Ascending aorta (tissue), 2 donors: ENCODE measurements around the gene DRC1. TPM values are rescaled to one million over a fixed set of nuclear protein-coding genes. Genes with fewer than 3 reads are reported as not detected.

Experiments used
- DNase-seq, 2 donors: peaks; one replicate each; pipeline ENCODE4 v3.0.0-alpha.2; 2019; ENCODE audit warnings: low spot score in 2 of 2
- H3K27ac ChIP-seq, 2 donors: fragments of 200-600 bp; sonication (generic); one replicate each; pipeline ENCODE4 v1.5.1; 2016 to 2017; ENCODE audit warnings: mild to moderate bottlenecking in 1 of 2
- H3K27me3 ChIP-seq: fragments of 200-600 bp; sonication (generic); one replicate; pipeline ENCODE4 v1.5.1; 2017
- H3K36me3 ChIP-seq, 2 donors: fragments of 200-600 bp; sonication (generic); one replicate each; pipeline ENCODE4 v1.5.1; 2016
- H3K4me1 ChIP-seq, 2 donors: fragments of 200-600 bp; sonication (generic); one replicate each; pipeline ENCODE4 v1.5.1; 2016 to 2017; ENCODE audit warnings: mild to moderate bottlenecking in 1 of 2
- H3K4me3 ChIP-seq, 2 donors: fragments of 200-600 bp; sonication (generic); one replicate each; pipeline ENCODE4 v1.5.1; 2016 to 2017; ENCODE audit warnings: mild to moderate bottlenecking in 1 of 2
- H3K9me3 ChIP-seq, 2 donors: fragments of 200-600 bp; sonication (generic); one replicate each; pipeline ENCODE4 v1.5.1; 2016
- intact Hi-C: fragments of 100-400 bp; cut with DNase I; formaldehyde crosslinking; loops from one replicate; pipeline ENCODE4 v1.15.1; 2023
- total RNA-seq: library from RNA; depleted of rRNA; stranded (reverse); fragments of >200 nt; gene quantifications from one replicate; pipeline ENCODE4 v1.1.0, GENCODE V29; 2016
- TF ChIP-seq, protein P1 (sequence below), 3 experiments: fragments of 200-600 bp in 2 of 3; fragments of 450-650 bp in 1 of 3; sonication (generic) in 2 of 3; IDR thresholded peaks; one replicate each; pipeline ENCODE4 v1.5.1; 2016 to 2019; ENCODE audit warnings: antibody characterized with exemption in 3 of 3, mild to moderate bottlenecking in 1 of 3, moderate library complexity in 1 of 3

The DRC1 gene
- total RNA-seq, 1 donor from 2014 or later: not detected

- TF ChIP-seq, protein P1, sequence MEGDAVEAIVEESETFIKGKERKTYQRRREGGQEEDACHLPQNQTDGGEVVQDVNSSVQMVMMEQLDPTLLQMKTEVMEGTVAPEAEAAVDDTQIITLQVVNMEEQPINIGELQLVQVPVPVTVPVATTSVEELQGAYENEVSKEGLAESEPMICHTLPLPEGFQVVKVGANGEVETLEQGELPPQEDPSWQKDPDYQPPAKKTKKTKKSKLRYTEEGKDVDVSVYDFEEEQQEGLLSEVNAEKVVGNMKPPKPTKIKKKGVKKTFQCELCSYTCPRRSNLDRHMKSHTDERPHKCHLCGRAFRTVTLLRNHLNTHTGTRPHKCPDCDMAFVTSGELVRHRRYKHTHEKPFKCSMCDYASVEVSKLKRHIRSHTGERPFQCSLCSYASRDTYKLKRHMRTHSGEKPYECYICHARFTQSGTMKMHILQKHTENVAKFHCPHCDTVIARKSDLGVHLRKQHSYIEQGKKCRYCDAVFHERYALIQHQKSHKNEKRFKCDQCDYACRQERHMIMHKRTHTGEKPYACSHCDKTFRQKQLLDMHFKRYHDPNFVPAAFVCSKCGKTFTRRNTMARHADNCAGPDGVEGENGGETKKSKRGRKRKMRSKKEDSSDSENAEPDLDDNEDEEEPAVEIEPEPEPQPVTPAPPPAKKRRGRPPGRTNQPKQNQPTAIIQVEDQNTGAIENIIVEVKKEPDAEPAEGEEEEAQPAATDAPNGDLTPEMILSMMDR (IDR thresholded peaks at IDR 0.05): no peak
Observed at GRCh38 chr2:26407526-26407925, 5.8 kb downstream of the DRC1 start.

DNA sequence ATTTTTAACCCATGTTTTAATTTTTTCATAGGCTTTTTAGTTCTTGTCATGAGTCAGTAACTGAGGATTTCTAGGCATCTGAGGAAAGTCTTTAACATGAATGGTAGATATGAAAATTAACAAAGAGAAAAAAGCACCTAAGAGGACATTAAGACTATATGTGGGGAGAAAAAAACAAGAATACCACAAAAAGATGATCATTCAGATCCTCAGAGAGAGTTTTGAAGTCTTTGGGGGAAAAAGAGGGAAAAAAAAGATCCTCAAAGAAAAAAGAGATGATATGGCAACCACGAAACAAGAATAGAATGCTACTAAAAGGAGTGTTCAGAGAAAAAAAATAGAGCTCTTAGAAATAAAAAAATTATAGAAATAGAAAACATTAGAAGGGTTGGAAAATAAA, 8.1 kb downstream of the DRC1 start:
- Histone ChIP-seq H3K27me3 (no peaks in the 10 kb centered on the region), H3K9me3 (no peaks in the 10 kb centered on the region), H3K4me1 (no peaks in the 10 kb centered on the region), H3K4me3 (no peak overlapping the region), H3K36me3 (no peaks in the 10 kb centered on the region), H3K27ac (no peak overlapping the region)
- DNase-seq: no peak
- intact Hi-C loops: no loop called here
- TF ChIP-seq, protein P1 (IDR thresholded peaks at IDR 0.05): no peak

More at GRCh38 chr2:26407526-26407925, 5.8 kb downstream of the DRC1 start:
- no peaks in the 10 kb centered on the region for H3K9me3 ChIP-seq
- DNase-seq: no peak
- no peaks in the 10 kb centered on the region for H3K4me1 ChIP-seq
- no peak overlapping the region for H3K4me3 ChIP-seq
- H3K36me3 ChIP-seq: no peaks in the 10 kb centered on the region
- H3K27me3 ChIP-seq: no peaks in the 10 kb centered on the region
- intact Hi-C loops: no loop called here
- H3K27ac ChIP-seq: no peak overlapping the region

DNA sequence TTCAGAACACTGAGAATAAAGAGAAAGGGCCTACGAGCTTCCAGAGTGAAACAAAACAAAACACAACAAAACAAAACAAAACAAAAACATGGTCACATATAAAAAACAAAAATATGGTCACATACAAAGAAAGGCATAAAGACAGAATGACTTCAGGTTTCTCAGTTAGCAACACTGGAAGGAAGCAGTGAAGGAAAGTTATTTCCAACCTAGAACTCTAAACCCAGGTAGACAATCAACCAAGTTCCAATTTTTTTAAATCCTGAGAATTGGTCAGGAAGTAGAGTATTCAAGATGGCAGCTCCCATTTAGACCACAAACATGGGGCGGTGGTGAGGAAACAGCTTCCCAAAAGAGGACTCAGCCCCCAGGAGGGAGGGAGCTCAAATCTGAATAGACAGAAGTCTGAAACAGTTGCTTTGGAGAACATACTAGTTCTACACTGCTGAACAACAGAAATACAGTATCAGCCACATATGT, 9.1 kb downstream of the DRC1 start:
- Histone ChIP-seq H3K4me1 (no peaks in the 10 kb centered on the region), H3K27me3 (no peaks in the 10 kb centered on the region), H3K27ac (no peak overlapping the region), H3K9me3 (no peaks in the 10 kb centered on the region), H3K36me3 (no peaks in the 10 kb centered on the region), H3K4me3 (no peak overlapping the region)
- TF ChIP-seq, protein P1 (IDR thresholded peaks at IDR 0.05): no peak
- intact Hi-C loops: no loop called here
- no peak for DNase-seq

DNA sequence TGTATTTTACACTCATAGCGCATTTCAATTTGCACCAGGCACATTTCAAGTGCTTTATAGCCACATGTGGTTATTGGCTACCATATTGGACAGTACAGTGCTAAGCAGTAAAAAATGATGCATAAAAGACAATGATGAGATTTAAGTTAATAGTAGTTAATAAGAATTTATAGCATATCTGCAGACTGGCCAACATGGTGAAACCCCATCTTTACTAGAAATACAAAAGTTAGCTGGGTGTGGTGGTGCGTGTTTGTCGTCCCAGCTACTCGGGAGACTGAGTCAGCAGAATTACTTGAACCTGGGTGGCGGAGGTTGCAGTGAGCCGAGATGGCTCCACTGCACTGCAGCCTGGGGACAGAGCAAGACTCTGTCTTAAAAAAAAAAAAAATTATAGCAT, 9.7 kb downstream of the DRC1 start:
- Histone ChIP-seq H3K4me3 (no peak overlapping the region), H3K27ac (no peak overlapping the region), H3K4me1 (no peaks in the 10 kb centered on the region), H3K36me3 (no peaks in the 10 kb centered on the region), H3K27me3 (no peaks in the 10 kb centered on the region), H3K9me3 (no peaks in the 10 kb centered on the region)
- TF ChIP-seq, protein P1 (IDR thresholded peaks at IDR 0.05): no peak
- DNase-seq: no peak
- intact Hi-C loops: no loop called here

DNA sequence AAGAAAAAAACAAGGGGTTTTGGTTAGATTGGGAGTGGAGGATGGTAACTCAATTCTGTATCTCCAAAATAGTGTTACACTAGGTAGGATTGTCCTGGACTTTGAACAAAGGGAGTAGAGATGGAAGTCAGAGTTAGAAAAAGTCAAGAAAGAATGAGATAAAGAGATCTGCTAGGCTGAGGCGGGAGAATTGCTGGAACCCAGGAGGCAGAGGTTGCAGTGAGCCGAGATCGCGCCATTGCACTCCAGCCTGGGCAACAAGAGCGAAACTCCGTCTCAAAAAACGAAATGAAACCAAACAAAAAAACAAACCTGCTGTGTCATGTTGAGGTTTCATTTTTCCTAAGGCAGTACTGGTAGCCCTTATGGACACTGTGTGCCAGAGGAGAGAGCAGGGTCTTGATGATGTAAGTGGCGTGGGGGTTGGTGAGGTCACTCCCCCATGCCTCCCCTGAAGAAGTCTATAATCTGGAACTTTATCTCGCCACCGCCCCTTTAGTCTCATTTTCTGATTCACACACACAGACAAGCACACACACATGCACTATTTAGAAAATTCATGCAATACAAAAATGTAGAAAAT, 10.5 kb downstream of the DRC1 start:
- no peak for DNase-seq
- TF ChIP-seq, protein P1 (IDR thresholded peaks at IDR 0.05): no peak
- Histone ChIP-seq H3K9me3 (no peaks in the 10 kb centered on the region), H3K4me3 (no peak overlapping the region), H3K36me3 (no peaks in the 10 kb centered on the region), H3K27ac (no peak overlapping the region), H3K4me1 (no peaks in the 10 kb centered on the region), H3K27me3 (no peaks in the 10 kb centered on the region)
- intact Hi-C loops: no loop called here

DNA sequence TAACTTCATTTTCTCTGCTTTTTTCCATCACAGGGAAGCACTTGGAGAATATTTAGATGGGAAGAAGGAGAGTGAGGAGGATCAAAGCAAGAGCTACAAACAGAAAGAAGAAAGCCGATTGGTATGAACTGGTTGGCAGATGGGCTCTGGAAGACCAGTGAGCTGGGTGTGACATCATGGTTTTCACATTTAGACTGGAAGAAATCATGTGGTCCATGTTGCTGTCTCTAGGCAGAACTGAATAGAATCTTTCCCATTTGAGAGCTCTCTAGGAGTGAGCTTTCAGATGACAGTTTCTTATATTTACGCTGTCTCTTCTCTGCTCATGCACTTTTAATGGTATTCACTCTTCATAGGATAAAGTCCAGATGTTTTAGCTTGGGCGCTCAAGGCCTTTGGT, 12.6 kb downstream of the DRC1 start:
- intact Hi-C loops: no loop called here
- DNase-seq: no peak
- Histone ChIP-seq H3K36me3 (no peaks in the 10 kb centered on the region), H3K4me3 (no peak overlapping the region), H3K27ac (no peak overlapping the region), H3K4me1 (no peaks in the 10 kb centered on the region), H3K9me3 (no peaks in the 10 kb centered on the region), H3K27me3 (no peaks in the 10 kb centered on the region)
- TF ChIP-seq, protein P1 (IDR thresholded peaks at IDR 0.05): no peak
